Ascending aorta (tissue), 2 donors: ENCODE results near the gene PHF23. TPM values are rescaled to one million over a fixed set of nuclear protein-coding genes. Genes with fewer than 3 reads are reported as not detected.

ENCODE experiments used
- DNase-seq, 2 donors: peaks; one replicate each; pipeline ENCODE4 v3.0.0-alpha.2; 2019; ENCODE audit warnings: low spot score in 2 of 2
- H3K27ac ChIP-seq, 2 donors: fragments of 200-600 bp; sonication (generic); one replicate each; pipeline ENCODE4 v1.5.1; 2016 to 2017; ENCODE audit warnings: mild to moderate bottlenecking in 1 of 2
- H3K27me3 ChIP-seq: fragments of 200-600 bp; sonication (generic); one replicate; pipeline ENCODE4 v1.5.1; 2017
- H3K36me3 ChIP-seq, 2 donors: fragments of 200-600 bp; sonication (generic); one replicate each; pipeline ENCODE4 v1.5.1; 2016
- H3K4me1 ChIP-seq, 2 donors: fragments of 200-600 bp; sonication (generic); one replicate each; pipeline ENCODE4 v1.5.1; 2016 to 2017; ENCODE audit warnings: mild to moderate bottlenecking in 1 of 2
- H3K4me3 ChIP-seq, 2 donors: fragments of 200-600 bp; sonication (generic); one replicate each; pipeline ENCODE4 v1.5.1; 2016 to 2017; ENCODE audit warnings: mild to moderate bottlenecking in 1 of 2
- H3K9me3 ChIP-seq, 2 donors: fragments of 200-600 bp; sonication (generic); one replicate each; pipeline ENCODE4 v1.5.1; 2016
- intact Hi-C: fragments of 100-400 bp; cut with DNase I; formaldehyde crosslinking; loops from one replicate; pipeline ENCODE4 v1.15.1; 2023
- total RNA-seq: library from RNA; depleted of rRNA; stranded (reverse); fragments of >200 nt; gene quantifications from one replicate; pipeline ENCODE4 v1.1.0, GENCODE V29; 2016
- TF ChIP-seq, protein P1 (sequence below), 3 experiments: fragments of 200-600 bp in 2 of 3; fragments of 450-650 bp in 1 of 3; sonication (generic) in 2 of 3; IDR thresholded peaks; one replicate each; pipeline ENCODE4 v1.5.1; 2016 to 2019; ENCODE audit warnings: antibody characterized with exemption in 3 of 3, mild to moderate bottlenecking in 1 of 3, moderate library complexity in 1 of 3

Gene PHF23
- total RNA-seq, 1 donor from 2014 or later = 13.3 TPM

DNA sequence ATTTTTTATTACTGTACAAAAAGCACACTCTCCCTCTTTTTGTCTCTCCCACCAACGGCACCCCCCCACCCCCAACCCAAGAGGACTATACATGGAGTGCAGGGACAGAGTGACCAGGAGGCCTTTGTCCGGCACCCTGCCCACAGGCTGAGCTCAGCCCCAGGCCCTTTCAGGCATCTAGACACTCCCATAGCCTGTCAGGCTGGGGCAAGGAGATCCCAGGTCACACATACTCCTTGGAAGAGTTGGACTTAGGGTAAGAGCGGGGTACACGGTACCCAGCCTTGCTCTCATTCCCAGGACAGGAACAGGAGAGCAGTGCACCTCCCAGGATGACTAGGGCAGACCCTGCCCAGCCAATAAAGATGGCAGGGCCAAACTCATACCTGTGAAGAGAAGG lies 20.9 kb upstream of the PHF23 start:
- peaks cover 16 to 48% of the 10 kb centered on the region in 2 donors for H3K36me3 ChIP-seq
- H3K9me3 ChIP-seq = no peaks in the 10 kb centered on the region
- DNase-seq = no peak
- H3K4me3 ChIP-seq = no peak overlapping the region
- no peak overlapping the region for H3K27ac ChIP-seq
- TF ChIP-seq, protein P1, sequence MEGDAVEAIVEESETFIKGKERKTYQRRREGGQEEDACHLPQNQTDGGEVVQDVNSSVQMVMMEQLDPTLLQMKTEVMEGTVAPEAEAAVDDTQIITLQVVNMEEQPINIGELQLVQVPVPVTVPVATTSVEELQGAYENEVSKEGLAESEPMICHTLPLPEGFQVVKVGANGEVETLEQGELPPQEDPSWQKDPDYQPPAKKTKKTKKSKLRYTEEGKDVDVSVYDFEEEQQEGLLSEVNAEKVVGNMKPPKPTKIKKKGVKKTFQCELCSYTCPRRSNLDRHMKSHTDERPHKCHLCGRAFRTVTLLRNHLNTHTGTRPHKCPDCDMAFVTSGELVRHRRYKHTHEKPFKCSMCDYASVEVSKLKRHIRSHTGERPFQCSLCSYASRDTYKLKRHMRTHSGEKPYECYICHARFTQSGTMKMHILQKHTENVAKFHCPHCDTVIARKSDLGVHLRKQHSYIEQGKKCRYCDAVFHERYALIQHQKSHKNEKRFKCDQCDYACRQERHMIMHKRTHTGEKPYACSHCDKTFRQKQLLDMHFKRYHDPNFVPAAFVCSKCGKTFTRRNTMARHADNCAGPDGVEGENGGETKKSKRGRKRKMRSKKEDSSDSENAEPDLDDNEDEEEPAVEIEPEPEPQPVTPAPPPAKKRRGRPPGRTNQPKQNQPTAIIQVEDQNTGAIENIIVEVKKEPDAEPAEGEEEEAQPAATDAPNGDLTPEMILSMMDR (IDR thresholded peaks at IDR 0.05) = no peak
- peaks cover 17% of the 10 kb centered on the region for H3K27me3 ChIP-seq
- intact Hi-C loops = no loop called here
- H3K4me1 ChIP-seq = peaks cover 8 to 13% of the 10 kb centered on the region in 2 donors

GRCh38 chr17:7259555-7259889 lies 20.3 kb upstream of the PHF23 start:
- H3K9me3 ChIP-seq = no peaks in the 10 kb centered on the region
- peaks cover 8 to 13% of the 10 kb centered on the region in 2 donors for H3K4me1 ChIP-seq
- no peak overlapping the region for H3K4me3 ChIP-seq
- H3K27me3 ChIP-seq = peaks cover 17% of the 10 kb centered on the region
- DNase-seq = no peak
- H3K36me3 ChIP-seq = peaks cover 22 to 52% of the 10 kb centered on the region in 2 donors
- TF ChIP-seq, protein P1 (IDR thresholded peaks at IDR 0.05) = no peak
- intact Hi-C loops = no loop called here
- H3K27ac ChIP-seq = no peak overlapping the region

- Histone ChIP-seq H3K36me3 (peaks cover 28 to 58% of the 10 kb centered on the region in 2 donors), H3K9me3 (no peaks in the 10 kb centered on the region), H3K4me3 (no peak overlapping the region), H3K4me1 (peaks cover 8 to 13% of the 10 kb centered on the region in 2 donors), H3K27ac (no peak overlapping the region), H3K27me3 (peaks cover 17% of the 10 kb centered on the region)
- TF ChIP-seq, protein P1 (IDR thresholded peaks at IDR 0.05) = no peak
- no peak for DNase-seq
- intact Hi-C loops = no loop called here
Measured at GRCh38 chr17:7258731-7259554, 19.7 kb upstream of the PHF23 start.

- peaks cover 28 to 59% of the 10 kb centered on the region in 2 donors for H3K36me3 ChIP-seq
- TF ChIP-seq, protein P1 (IDR thresholded peaks at IDR 0.05) = no peak
- intact Hi-C loops = no loop called here
- H3K9me3 ChIP-seq = no peaks in the 10 kb centered on the region
- H3K27me3 ChIP-seq = peaks cover 6% of the 10 kb centered on the region
- no peak overlapping the region for H3K4me3 ChIP-seq
- H3K4me1 ChIP-seq = peaks cover 6 to 12% of the 10 kb centered on the region in 2 donors
- DNase-seq = no peak
- H3K27ac ChIP-seq = no peak overlapping the region
Measured at GRCh38 chr17:7256766-7257456, 17.7 kb upstream of the PHF23 start.

GRCh38 chr17:7254511-7254910 lies 15.3 kb upstream of the PHF23 start:
- Histone ChIP-seq H3K4me3 (no peak overlapping the region), H3K27ac (no peak overlapping the region), H3K36me3 (peaks cover 28 to 55% of the 10 kb centered on the region in 2 donors), H3K4me1 (peaks cover 15 to 22% of the 10 kb centered on the region in 2 donors), H3K9me3 (no peaks in the 10 kb centered on the region), H3K27me3 (no peaks in the 10 kb centered on the region)
- intact Hi-C loops = loop anchor here (5.0 kb wide), 1 partner anchor 318 kb away; no protein-coding TSS in a partner anchor
- TF ChIP-seq, protein P1 (IDR thresholded peaks at IDR 0.05) = no peak
- no peak for DNase-seq
